OCI-LY1 (cell line): ENCODE results near the gene KANSL1.

Source experiments
- H2AFZ ChIP-seq: fragments of 200-600 bp; sonication (generic), shearing (Covaris generic); 2 replicates; pipeline ENCODE4 v1.6.0; 2014; ENCODE audit warnings: antibody characterized with exemption, mild to moderate bottlenecking, low read length
- H3F3A ChIP-seq: fragments of 200-600 bp; sonication (generic), shearing (Covaris generic); 2 replicates; pipeline ENCODE4 v1.6.0; 2014; ENCODE audit warnings: mild to moderate bottlenecking, antibody characterized with exemption, low read length, moderate library complexity; ENCODE audit not compliant: insufficient read depth
- H3K27ac ChIP-seq: fragments of 200-600 bp; sonication (generic); 2 replicates; pipeline ENCODE4 v1.5.1; 2014; ENCODE audit warnings: low read length, mixed run types, mild to moderate bottlenecking, low read depth; ENCODE audit not compliant: poor library complexity, severe bottlenecking
- H3K27me3 ChIP-seq: fragments of 200-600 bp; sonication (generic); 2 replicates; pipeline ENCODE4 v1.6.0; 2014; ENCODE audit warnings: antibody characterized with exemption, mild to moderate bottlenecking, low read length, moderate library complexity; ENCODE audit not compliant: insufficient read depth
- H3K36me3 ChIP-seq: fragments of 200-600 bp; sonication (generic); 2 replicates; pipeline ENCODE4 v1.6.1; 2014; ENCODE audit warnings: mild to moderate bottlenecking, antibody characterized with exemption, low read length, moderate library complexity, mixed read lengths; ENCODE audit not compliant: insufficient read depth
- H3K4me1 ChIP-seq: fragments of 200-600 bp; sonication (generic); 2 replicates; pipeline ENCODE4 v1.5.1; 2014; ENCODE audit warnings: mild to moderate bottlenecking, low read length, moderate library complexity; ENCODE audit not compliant: insufficient read depth, severe bottlenecking
- H3K4me2 ChIP-seq: fragments of 200-600 bp; sonication (generic), shearing (Covaris generic); 2 replicates; pipeline ENCODE4 v1.6.1; 2014; ENCODE audit warnings: low read length
- H3K4me3 ChIP-seq: fragments of 200-600 bp; sonication (generic); 2 replicates; pipeline ENCODE4 v1.5.1; 2014; ENCODE audit warnings: low read length, low read depth, mild to moderate bottlenecking, mixed read lengths; ENCODE audit not compliant: poor library complexity, severe bottlenecking
- H3K79me2 ChIP-seq: fragments of 200-600 bp; shearing (Covaris generic); 2 replicates; pipeline ENCODE4 v1.6.1; 2016; ENCODE audit warnings: mixed run types, low read length, mixed read lengths; ENCODE audit not compliant: insufficient read depth
- H3K9ac ChIP-seq: fragments of 200-600 bp; sonication (generic), shearing (Covaris generic); 2 replicates; pipeline ENCODE4 v1.6.1; 2014; ENCODE audit warnings: mild to moderate bottlenecking, low read length, mixed read lengths
- H3K9me2 ChIP-seq: fragments of 200-600 bp; sonication (generic), shearing (Covaris generic); 2 replicates; pipeline ENCODE4 v1.6.1; 2014; ENCODE audit warnings: low read depth, mild to moderate bottlenecking, low read length, mixed read lengths
- H3K9me3 ChIP-seq: fragments of 200-600 bp; shearing (Covaris generic); 2 replicates; pipeline ENCODE4 v1.6.1; 2014; ENCODE audit warnings: low read length, mixed read lengths
- H4K20me1 ChIP-seq: fragments of 200-600 bp; sonication (generic), shearing (Covaris generic); 2 replicates; pipeline ENCODE4 v1.6.0; 2016; ENCODE audit warnings: mild to moderate bottlenecking, low read length; ENCODE audit not compliant: insufficient read depth
- EZH2 ChIP-seq: fragments of 200-600 bp; sonication (generic), shearing (Covaris generic); IDR thresholded peaks from 2 replicates; pipeline ENCODE4 v1.8.0; 2017; ENCODE audit warnings: borderline replicate concordance, mixed run types, mild to moderate bottlenecking, antibody characterized with exemption, low read length, moderate library complexity, mixed read lengths
- TF ChIP-seq, protein P1 (sequence below): fragments of 200-600 bp; sonication (generic), shearing (Covaris generic); IDR thresholded peaks from 2 replicates; pipeline ENCODE4 v1.5.1; 2017; ENCODE audit warnings: mild to moderate bottlenecking, antibody characterized with exemption, low read length, moderate library complexity, mixed read lengths

KANSL1 gene

DNA sequence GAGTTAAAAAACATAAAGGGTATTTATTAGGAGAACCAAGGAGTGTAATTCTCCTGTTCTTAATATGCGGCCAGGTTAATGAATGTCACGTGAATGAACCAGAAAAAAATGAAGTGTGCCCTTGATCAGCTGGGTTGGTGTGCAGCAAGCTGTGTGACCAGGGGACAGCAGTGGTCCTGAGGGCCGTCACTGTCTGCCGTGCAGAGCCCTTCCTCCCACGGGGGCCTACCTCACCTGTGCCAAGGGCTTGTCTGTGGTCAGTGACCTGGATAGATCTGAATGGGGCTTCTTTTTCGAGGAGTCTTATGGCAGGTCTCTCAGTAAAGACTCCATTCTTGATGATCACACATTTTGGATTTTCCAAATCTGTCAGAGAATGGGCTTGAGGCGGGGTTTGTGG, 211.9 kb downstream of the KANSL1 start:
- Histone ChIP-seq H3K27ac (no peak overlapping the region), H3K4me1 (no peaks in the 10 kb centered on the region), H3K9ac (no peak overlapping the region), H3K9me3 (no peaks in the 10 kb centered on the region), H3F3A (no peaks in the 10 kb centered on the region), H3K27me3 (no peaks in the 10 kb centered on the region), H3K4me2 (no peak overlapping the region), H3K79me2 (no peaks in the 10 kb centered on the region), H3K4me3 (no peak overlapping the region), H2AFZ (no peak overlapping the region), H3K9me2 (no peaks in the 10 kb centered on the region), H3K36me3 (no peaks in the 10 kb centered on the region), H4K20me1 (no peaks in the 10 kb centered on the region)
- TF ChIP-seq, protein P1, sequence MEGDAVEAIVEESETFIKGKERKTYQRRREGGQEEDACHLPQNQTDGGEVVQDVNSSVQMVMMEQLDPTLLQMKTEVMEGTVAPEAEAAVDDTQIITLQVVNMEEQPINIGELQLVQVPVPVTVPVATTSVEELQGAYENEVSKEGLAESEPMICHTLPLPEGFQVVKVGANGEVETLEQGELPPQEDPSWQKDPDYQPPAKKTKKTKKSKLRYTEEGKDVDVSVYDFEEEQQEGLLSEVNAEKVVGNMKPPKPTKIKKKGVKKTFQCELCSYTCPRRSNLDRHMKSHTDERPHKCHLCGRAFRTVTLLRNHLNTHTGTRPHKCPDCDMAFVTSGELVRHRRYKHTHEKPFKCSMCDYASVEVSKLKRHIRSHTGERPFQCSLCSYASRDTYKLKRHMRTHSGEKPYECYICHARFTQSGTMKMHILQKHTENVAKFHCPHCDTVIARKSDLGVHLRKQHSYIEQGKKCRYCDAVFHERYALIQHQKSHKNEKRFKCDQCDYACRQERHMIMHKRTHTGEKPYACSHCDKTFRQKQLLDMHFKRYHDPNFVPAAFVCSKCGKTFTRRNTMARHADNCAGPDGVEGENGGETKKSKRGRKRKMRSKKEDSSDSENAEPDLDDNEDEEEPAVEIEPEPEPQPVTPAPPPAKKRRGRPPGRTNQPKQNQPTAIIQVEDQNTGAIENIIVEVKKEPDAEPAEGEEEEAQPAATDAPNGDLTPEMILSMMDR, result no peak
- no peak for TF ChIP-seq EZH2

GRCh38 chr17:45980855-45981254, 212.4 kb downstream of the KANSL1 start:
- Histone ChIP-seq H3K9ac (no peak overlapping the region), H3F3A (no peaks in the 10 kb centered on the region), H3K9me2 (no peaks in the 10 kb centered on the region), H3K4me1 (no peaks in the 10 kb centered on the region), H3K36me3 (no peaks in the 10 kb centered on the region), H3K4me2 (no peak overlapping the region), H3K9me3 (no peaks in the 10 kb centered on the region), H2AFZ (no peak overlapping the region), H3K27ac (no peak overlapping the region), H3K79me2 (no peaks in the 10 kb centered on the region), H3K27me3 (no peaks in the 10 kb centered on the region), H3K4me3 (no peak overlapping the region), H4K20me1 (no peaks in the 10 kb centered on the region)
- TF ChIP-seq, protein P1, result no peak
- TF ChIP-seq EZH2, result no peak
